Parathyroid adenoma (tissue), 2 donors: ENCODE results near the gene TRABD.

Source experiments
- H2AFZ ChIP-seq: fragments of 300-600 bp; sonication (generic); one replicate; pipeline ENCODE4 v1.7.0; 2017; ENCODE audit warnings: antibody characterized with exemption, mild to moderate bottlenecking
- H3K27ac ChIP-seq: fragments of 300-600 bp; sonication (generic); one replicate; pipeline ENCODE4 v1.7.0; 2017
- H3K27me3 ChIP-seq: fragments of 300-600 bp; sonication (generic); one replicate; pipeline ENCODE4 v1.7.0; 2017; ENCODE audit warnings: low read length; ENCODE audit not compliant: control insufficient read depth, insufficient read depth
- H3K36me3 ChIP-seq: fragments of 300-600 bp; sonication (generic); one replicate; pipeline ENCODE4 v1.7.0; 2017; ENCODE audit warnings: low read length; ENCODE audit not compliant: control insufficient read depth, insufficient read depth
- H3K4me1 ChIP-seq: fragments of 300-600 bp; sonication (generic); one replicate; pipeline ENCODE4 v1.7.0; 2017; ENCODE audit warnings: control low read depth
- H3K4me2 ChIP-seq: fragments of 300-600 bp; sonication (generic); one replicate; pipeline ENCODE4 v1.7.0; 2017; ENCODE audit warnings: low read length
- H3K4me3 ChIP-seq: fragments of 300-600 bp; sonication (generic); one replicate; pipeline ENCODE4 v1.7.0; 2017; ENCODE audit warnings: low read depth, low read length
- H3K79me2 ChIP-seq: fragments of 300-600 bp; sonication (generic); one replicate; pipeline ENCODE4 v1.7.0; 2017; ENCODE audit warnings: control low read depth
- H3K9ac ChIP-seq: fragments of 300-600 bp; sonication (generic); one replicate; pipeline ENCODE4 v1.7.0; 2017; ENCODE audit warnings: mild to moderate bottlenecking
- H3K9me3 ChIP-seq: fragments of 300-600 bp; sonication (generic); one replicate; pipeline ENCODE4 v1.7.0; 2017; ENCODE audit warnings: low read length; ENCODE audit not compliant: control insufficient read depth
- CTCF ChIP-seq: fragments of 300-600 bp; sonication (generic); IDR thresholded peaks from one replicate; pipeline ENCODE4 v1.7.0; 2017; ENCODE audit warnings: antibody characterized with exemption, mild to moderate bottlenecking
- donor health status: primary hyperparathyroidism.

The TRABD gene

GRCh38 chr22:50248196-50249081 lies 62.7 kb downstream of the TRABD start:
- H3K4me1 ChIP-seq = peaks cover 6% of the 10 kb centered on the region
- H2AFZ ChIP-seq = no peak overlapping the region
- no peaks in the 10 kb centered on the region for H3K27me3 ChIP-seq
- peaks cover 6% of the 10 kb centered on the region for H3K79me2 ChIP-seq
- no peak for TF ChIP-seq CTCF
- no peak overlapping the region for H3K27ac ChIP-seq
- no peaks in the 10 kb centered on the region for H3K36me3 ChIP-seq
- H3K4me3 ChIP-seq = no peak overlapping the region
- H3K9ac ChIP-seq = no peak overlapping the region
- no peaks in the 10 kb centered on the region for H3K9me3 ChIP-seq
- no peak overlapping the region for H3K4me2 ChIP-seq
